ENCODE measurements around the gene TMA7.

- no peak for TF ChIP-seq CTCF (conservative IDR thresholded peaks at IDR 0.05)
- no peak for TF ChIP-seq ZFX (IDR thresholded peaks at IDR 0.05)
Observed at GRCh38 chr3:48402907-48403306, 37.1 kb upstream of the TMA7 start.

All from C4-2B (cell line).